HL-60 (cell line): ENCODE data around the gene NCAPG2.

Experiments used
- CTCF ChIP-seq: IDR thresholded peaks from one replicate; pipeline ENCODE4 v1.5.1; 2011; ENCODE audit warnings: low read length, control low read depth, inconsistent platforms; ENCODE audit not compliant: insufficient read depth
- POLR2AphosphoS5 ChIP-seq: IDR thresholded peaks from 2 replicates; pipeline ENCODE4 v1.6.1; 2012; ENCODE audit warnings: low read depth
- REST ChIP-seq: IDR thresholded peaks from 2 replicates; pipeline ENCODE4 v1.6.1; 2012; ENCODE audit warnings: low read depth; ENCODE audit not compliant: insufficient replicate concordance

GRCh38 chr7:158734861-158735260 is 30.3 kb upstream of the NCAPG2 start:
- TF ChIP-seq CTCF (no peak), REST (no peak), POLR2AphosphoS5 (no peak)
